KMS-11 (cell line): ENCODE data around the gene ATXN10.

ENCODE experiments used
- H2AFZ ChIP-seq: fragments of 200-600 bp; sonication (generic); 2 replicates; pipeline ENCODE4 v1.6.1; 2016; ENCODE audit warnings: antibody characterized with exemption, mixed run types, low read depth
- H3K27ac ChIP-seq: fragments of 200-600 bp; sonication (generic); 2 replicates; pipeline ENCODE4 v1.6.1; 2016; ENCODE audit warnings: mild to moderate bottlenecking, mixed run types
- H3K27me3 ChIP-seq: fragments of 200-600 bp; sonication (generic); 2 replicates; pipeline ENCODE4 v1.6.1; 2017; ENCODE audit warnings: mild to moderate bottlenecking, low read depth, mixed run types, moderate library complexity; ENCODE audit not compliant: insufficient read depth
- H3K36me3 ChIP-seq: fragments of 200-600 bp; sonication (generic); 2 replicates; pipeline ENCODE4 v1.6.1; 2017; ENCODE audit warnings: mild to moderate bottlenecking, mixed run types; ENCODE audit not compliant: insufficient read depth
- H3K4me1 ChIP-seq: fragments of 200-600 bp; sonication (generic); 2 replicates; pipeline ENCODE4 v1.6.1; 2016; ENCODE audit warnings: mild to moderate bottlenecking, low read depth, mixed run types; ENCODE audit not compliant: poor library complexity, severe bottlenecking
- H3K4me2 ChIP-seq: fragments of 200-600 bp; sonication (generic); 2 replicates; pipeline ENCODE4 v1.7.0; 2016; ENCODE audit warnings: mild to moderate bottlenecking, mixed run types
- H3K4me3 ChIP-seq: fragments of 200-600 bp; sonication (generic); IDR thresholded peaks from 2 replicates; pipeline ENCODE4 v1.6.1; 2017; ENCODE audit warnings: low read depth, low read length, mixed read lengths; ENCODE audit not compliant: insufficient read depth
- H3K79me2 ChIP-seq: fragments of 200-600 bp; sonication (generic); 2 replicates; pipeline ENCODE4 v1.6.1; 2016; ENCODE audit warnings: low read depth, mixed run types; ENCODE audit not compliant: insufficient read depth
- H3K9ac ChIP-seq: fragments of 200-600 bp; sonication (generic); 2 replicates; pipeline ENCODE4 v1.6.1; 2016; ENCODE audit warnings: mild to moderate bottlenecking, mixed run types
- H4K20me1 ChIP-seq: fragments of 200-600 bp; sonication (generic); 2 replicates; pipeline ENCODE4 v1.6.1; 2016; ENCODE audit warnings: mild to moderate bottlenecking, mixed run types; ENCODE audit not compliant: insufficient read depth
- TF ChIP-seq, protein P1 (sequence below): fragments of 200-600 bp; sonication (generic); conservative IDR thresholded peaks from 2 replicates; pipeline ENCODE4 v1.6.1; 2017; ENCODE audit warnings: low read depth, mild to moderate bottlenecking, antibody characterized with exemption, low read length, moderate library complexity, mixed read lengths

ATXN10 gene

GRCh38 chr22:45832959-45833580 lies 161.4 kb downstream of the ATXN10 start:
- TF ChIP-seq, protein P1, sequence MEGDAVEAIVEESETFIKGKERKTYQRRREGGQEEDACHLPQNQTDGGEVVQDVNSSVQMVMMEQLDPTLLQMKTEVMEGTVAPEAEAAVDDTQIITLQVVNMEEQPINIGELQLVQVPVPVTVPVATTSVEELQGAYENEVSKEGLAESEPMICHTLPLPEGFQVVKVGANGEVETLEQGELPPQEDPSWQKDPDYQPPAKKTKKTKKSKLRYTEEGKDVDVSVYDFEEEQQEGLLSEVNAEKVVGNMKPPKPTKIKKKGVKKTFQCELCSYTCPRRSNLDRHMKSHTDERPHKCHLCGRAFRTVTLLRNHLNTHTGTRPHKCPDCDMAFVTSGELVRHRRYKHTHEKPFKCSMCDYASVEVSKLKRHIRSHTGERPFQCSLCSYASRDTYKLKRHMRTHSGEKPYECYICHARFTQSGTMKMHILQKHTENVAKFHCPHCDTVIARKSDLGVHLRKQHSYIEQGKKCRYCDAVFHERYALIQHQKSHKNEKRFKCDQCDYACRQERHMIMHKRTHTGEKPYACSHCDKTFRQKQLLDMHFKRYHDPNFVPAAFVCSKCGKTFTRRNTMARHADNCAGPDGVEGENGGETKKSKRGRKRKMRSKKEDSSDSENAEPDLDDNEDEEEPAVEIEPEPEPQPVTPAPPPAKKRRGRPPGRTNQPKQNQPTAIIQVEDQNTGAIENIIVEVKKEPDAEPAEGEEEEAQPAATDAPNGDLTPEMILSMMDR = no peak
- no peaks in the 10 kb centered on the region for H3K27me3 ChIP-seq
- no peaks in the 10 kb centered on the region for H3K36me3 ChIP-seq
- no peaks in the 10 kb centered on the region for H3K4me1 ChIP-seq
- no peaks in the 10 kb centered on the region for H3K79me2 ChIP-seq
- H3K9ac ChIP-seq = no peak overlapping the region
- no peak overlapping the region for H3K4me2 ChIP-seq
- no peak overlapping the region for H3K4me3 ChIP-seq
- H4K20me1 ChIP-seq = no peaks in the 10 kb centered on the region
- no peak overlapping the region for H3K27ac ChIP-seq
- no peak overlapping the region for H2AFZ ChIP-seq

GRCh38 chr22:45833613-45834012 lies 162.0 kb downstream of the ATXN10 start:
- Histone ChIP-seq H3K79me2 (no peaks in the 10 kb centered on the region), H4K20me1 (no peaks in the 10 kb centered on the region), H3K27ac (no peak overlapping the region), H3K4me2 (no peak overlapping the region), H3K27me3 (no peaks in the 10 kb centered on the region), H3K4me1 (no peaks in the 10 kb centered on the region), H3K9ac (no peak overlapping the region), H3K36me3 (no peaks in the 10 kb centered on the region), H3K4me3 (no peak overlapping the region), H2AFZ (no peak overlapping the region)
- TF ChIP-seq, protein P1 = no peak

DNA sequence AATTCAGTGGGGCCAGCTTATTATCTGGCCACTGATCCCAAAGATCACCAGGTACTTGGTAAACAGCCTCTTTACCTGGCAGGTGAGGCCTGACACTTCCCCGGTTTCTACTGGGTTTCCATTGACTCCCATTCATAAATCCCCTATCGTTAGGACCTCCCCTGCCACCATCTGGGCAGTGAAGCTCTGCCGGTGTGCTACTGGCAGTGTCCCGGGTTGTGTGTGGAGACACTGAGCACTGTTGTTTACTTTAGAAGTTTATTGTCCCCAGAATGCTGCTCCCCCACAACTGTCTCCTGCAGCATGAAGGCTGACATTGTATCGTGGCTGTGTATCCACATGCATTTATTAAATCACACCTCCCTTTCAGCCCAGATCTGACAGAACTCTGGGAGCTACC lies 162.6 kb downstream of the ATXN10 start:
- Histone ChIP-seq H3K4me1 (no peaks in the 10 kb centered on the region), H3K27me3 (no peaks in the 10 kb centered on the region), H3K9ac (no peak overlapping the region), H2AFZ (no peak overlapping the region), H3K4me3 (no peak overlapping the region), H3K27ac (no peak overlapping the region), H4K20me1 (no peaks in the 10 kb centered on the region), H3K36me3 (no peaks in the 10 kb centered on the region), H3K4me2 (no peak overlapping the region), H3K79me2 (no peaks in the 10 kb centered on the region)
- TF ChIP-seq, protein P1 = no peak

DNA sequence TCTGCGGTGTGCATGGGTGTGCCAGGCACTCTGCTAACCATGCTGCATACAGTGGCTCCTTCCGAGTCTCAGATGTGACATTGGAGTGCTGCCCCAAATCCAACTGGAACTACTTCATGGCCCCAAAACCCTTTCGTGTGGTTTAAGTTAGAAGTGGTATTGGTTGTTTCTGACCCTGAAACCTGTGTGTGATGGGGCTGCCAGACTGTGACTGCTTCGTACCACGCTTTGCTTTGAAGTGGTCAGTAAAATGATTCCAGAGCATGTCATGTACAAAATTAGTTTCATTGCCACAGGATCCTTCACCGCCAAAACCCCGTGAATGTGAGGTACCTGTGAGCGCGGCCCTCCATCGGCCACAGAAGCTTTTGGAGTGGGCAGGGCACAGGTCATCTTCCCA lies 163.2 kb downstream of the ATXN10 start:
- Histone ChIP-seq H2AFZ (no peak overlapping the region), H3K4me3 (no peak overlapping the region), H3K27ac (no peak overlapping the region), H3K27me3 (no peaks in the 10 kb centered on the region), H3K4me1 (no peaks in the 10 kb centered on the region), H4K20me1 (no peaks in the 10 kb centered on the region), H3K9ac (no peak overlapping the region), H3K36me3 (no peaks in the 10 kb centered on the region), H3K4me2 (no peak overlapping the region), H3K79me2 (no peaks in the 10 kb centered on the region)
- TF ChIP-seq, protein P1 = no peak
